BE2C (cell line): ENCODE results near the gene CHRM5. TPM values are rescaled to one million over a fixed set of nuclear protein-coding genes. Genes with fewer than 3 reads are reported as not detected.

Source experiments
- DNase-seq: peaks from one replicate; pipeline ENCODE4 v3.0.0-alpha.2; 2020
- H3K27me3 ChIP-seq: fragments of 250-450 bp; sonication (Bioruptor Pico); 2 replicates; pipeline ENCODE4 v1.5.1; 2020; ENCODE audit warnings: mild to moderate bottlenecking
- H3K36me3 ChIP-seq: fragments of 250-450 bp; sonication (Bioruptor Pico); 2 replicates; pipeline ENCODE4 v1.5.1; 2020; ENCODE audit warnings: mild to moderate bottlenecking
- H3K4me1 ChIP-seq: fragments of 250-450 bp; sonication (Bioruptor Pico); 2 replicates; pipeline ENCODE4 v1.5.1; 2020
- H3K4me3 ChIP-seq: 2 replicates; pipeline ENCODE4 v1.5.1; 2011; ENCODE audit warnings: low read depth, low read length
- H3K9me3 ChIP-seq: fragments of 250-450 bp; sonication (Bioruptor Pico); 2 replicates; pipeline ENCODE4 v1.5.1; 2020
- polyA plus RNA-seq: library from polyadenylated mRNA; unstranded; fragments of >200 nt; gene quantifications from one replicate; pipeline ENCODE4 v1.2.1, GENCODE V29; 2012; ENCODE audit warnings: low read depth, missing spikeins; ENCODE audit not compliant: insufficient read length, insufficient read depth
- TF ChIP-seq, protein P1 (sequence below): IDR thresholded peaks from 2 replicates; pipeline ENCODE4 v1.5.1; 2012; ENCODE audit warnings: mild to moderate bottlenecking, low read depth, low read length

CHRM5 gene
- not detected for polyA plus RNA-seq

DNA sequence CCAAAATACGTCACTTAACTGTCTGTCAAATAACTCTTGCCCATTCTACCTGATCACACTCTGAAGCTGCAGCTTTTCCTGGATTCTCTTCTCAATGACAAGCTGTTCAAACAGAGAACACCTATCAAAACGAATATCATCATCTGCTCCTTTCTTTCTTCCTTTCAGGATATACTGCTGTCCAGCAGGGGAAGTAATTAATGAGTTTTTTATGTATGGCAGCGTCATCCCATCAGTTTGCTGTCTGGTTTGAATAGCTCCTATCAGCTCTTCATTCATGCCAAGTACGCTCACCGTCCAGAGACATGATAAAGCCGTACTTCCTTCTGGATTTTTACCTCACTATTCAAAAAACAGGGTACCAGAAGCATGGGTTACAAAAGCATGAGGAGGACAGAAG lies at the start of gene CHRM5:
Gene CHRM5, plus strand, starts transcription at position 274 of the 400 bp plus-strand sequence. CDS start 94,221 bp downstream, outside the sequence.
- Histone ChIP-seq H3K27me3 (no peaks in the 10 kb centered on the region), H3K9me3 (no peaks in the 10 kb centered on the region), H3K36me3 (no peaks in the 10 kb centered on the region), H3K4me1 (peaks cover 2% of the 10 kb centered on the region; the same call in 1 of the 2 replicates), H3K4me3 (peak within 1 kb of the TSS; percentile 73)
- TF ChIP-seq, protein P1, sequence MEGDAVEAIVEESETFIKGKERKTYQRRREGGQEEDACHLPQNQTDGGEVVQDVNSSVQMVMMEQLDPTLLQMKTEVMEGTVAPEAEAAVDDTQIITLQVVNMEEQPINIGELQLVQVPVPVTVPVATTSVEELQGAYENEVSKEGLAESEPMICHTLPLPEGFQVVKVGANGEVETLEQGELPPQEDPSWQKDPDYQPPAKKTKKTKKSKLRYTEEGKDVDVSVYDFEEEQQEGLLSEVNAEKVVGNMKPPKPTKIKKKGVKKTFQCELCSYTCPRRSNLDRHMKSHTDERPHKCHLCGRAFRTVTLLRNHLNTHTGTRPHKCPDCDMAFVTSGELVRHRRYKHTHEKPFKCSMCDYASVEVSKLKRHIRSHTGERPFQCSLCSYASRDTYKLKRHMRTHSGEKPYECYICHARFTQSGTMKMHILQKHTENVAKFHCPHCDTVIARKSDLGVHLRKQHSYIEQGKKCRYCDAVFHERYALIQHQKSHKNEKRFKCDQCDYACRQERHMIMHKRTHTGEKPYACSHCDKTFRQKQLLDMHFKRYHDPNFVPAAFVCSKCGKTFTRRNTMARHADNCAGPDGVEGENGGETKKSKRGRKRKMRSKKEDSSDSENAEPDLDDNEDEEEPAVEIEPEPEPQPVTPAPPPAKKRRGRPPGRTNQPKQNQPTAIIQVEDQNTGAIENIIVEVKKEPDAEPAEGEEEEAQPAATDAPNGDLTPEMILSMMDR, result peak; percentile 42
- peak; percentile 49 for DNase-seq

DNA sequence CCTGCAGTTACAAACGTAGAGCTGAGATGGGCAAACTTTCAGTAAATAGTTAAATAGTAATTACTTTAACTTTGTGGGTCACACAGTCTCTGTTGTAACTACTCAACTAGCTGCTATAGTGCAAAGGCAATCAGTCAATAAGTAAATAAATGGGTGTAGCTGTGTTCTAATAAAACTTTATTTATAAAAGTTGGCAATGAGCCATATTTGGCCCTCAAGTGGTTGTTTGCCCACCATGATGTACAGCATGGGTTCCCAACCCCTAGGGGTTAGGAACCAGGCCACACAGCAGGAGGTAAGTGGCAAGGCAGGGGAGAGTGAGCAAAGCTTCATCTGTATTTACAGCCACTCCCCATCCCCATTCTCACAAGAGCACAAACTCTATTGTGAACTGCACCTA lies 44.9 kb upstream of the CHRM5 start:
- H3K27me3 ChIP-seq, result no peaks in the 10 kb centered on the region
- TF ChIP-seq, protein P1, result no peak

DNA sequence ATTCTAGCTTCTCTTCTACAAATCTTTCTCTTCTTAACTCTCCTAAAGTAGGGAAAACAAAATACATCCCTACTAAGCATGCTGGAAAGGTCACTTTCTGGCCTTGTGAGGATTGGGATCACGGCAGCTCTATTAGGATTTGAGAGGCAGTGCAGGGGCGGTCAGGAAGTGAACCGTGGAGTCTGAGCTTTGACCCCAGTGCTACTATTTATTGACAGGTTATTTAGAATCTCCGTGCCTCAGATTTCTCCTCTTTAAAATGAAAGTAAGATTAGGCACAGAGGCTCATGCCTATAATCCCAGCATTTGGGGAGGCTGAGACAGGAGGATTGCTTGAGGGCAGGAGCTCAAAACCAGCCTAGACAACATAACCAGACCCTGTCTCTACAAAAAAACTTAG lies 42.0 kb upstream of the CHRM5 start:
- no peaks in the 10 kb centered on the region; the same call in 1 of the 2 replicates for H3K4me1 ChIP-seq
- TF ChIP-seq, protein P1, result no peak
- H3K9me3 ChIP-seq, result no peaks in the 10 kb centered on the region
- no peaks in the 10 kb centered on the region for H3K36me3 ChIP-seq
- H3K4me3 ChIP-seq, result no peak overlapping the region
- H3K27me3 ChIP-seq, result no peaks in the 10 kb centered on the region
- no peak for DNase-seq

More for the DNA sequence above, 44.9 kb upstream of the CHRM5 start:
- Histone ChIP-seq H3K4me1 (peaks cover 7% of the 10 kb centered on the region), H3K4me3 (no peak overlapping the region), H3K9me3 (no peaks in the 10 kb centered on the region), H3K36me3 (no peaks in the 10 kb centered on the region)
- no peak for DNase-seq

- Histone ChIP-seq H3K36me3 (no peaks in the 10 kb centered on the region), H3K9me3 (no peaks in the 10 kb centered on the region), H3K4me1 (peaks cover 10% of the 10 kb centered on the region), H3K27me3 (no peaks in the 10 kb centered on the region), H3K4me3 (peak overlapping the region; percentile 45)
- DNase-seq, result no peak
- TF ChIP-seq, protein P1, result no peak
Observed at GRCh38 chr15:33932734-33933133, 35.6 kb upstream of the CHRM5 start.

GRCh38 chr15:33934396-33934795 lies 33.9 kb upstream of the CHRM5 start:
- H3K27me3 ChIP-seq, result no peaks in the 10 kb centered on the region
- TF ChIP-seq, protein P1, result no peak
- H3K4me3 ChIP-seq, result no peak overlapping the region
- no peak for DNase-seq
- no peaks in the 10 kb centered on the region for H3K9me3 ChIP-seq
- peaks cover 10% of the 10 kb centered on the region for H3K4me1 ChIP-seq
- no peaks in the 10 kb centered on the region for H3K36me3 ChIP-seq

GRCh38 chr15:33934921-33935320 lies 33.4 kb upstream of the CHRM5 start:
- peaks cover 10% of the 10 kb centered on the region for H3K4me1 ChIP-seq
- no peaks in the 10 kb centered on the region for H3K9me3 ChIP-seq
- TF ChIP-seq, protein P1, result no peak
- H3K36me3 ChIP-seq, result no peaks in the 10 kb centered on the region
- H3K27me3 ChIP-seq, result no peaks in the 10 kb centered on the region
- no peak for DNase-seq
- H3K4me3 ChIP-seq, result no peak overlapping the region
